HG03135 (cell line): Measurements from ENCODE around the gene CDKL2.
"Not testable (repeated sequence)": the region's sequence is repeated elsewhere in the genome, so short reads cannot be mapped to it uniquely, and the experiment has no call there.

Experiments used
- ATAC-seq: cut with Tn5 transposase; IDR thresholded peaks from one replicate; pipeline ENCODE4 v1.9.1; 2021; ENCODE audit warnings: mild to moderate bottlenecking, moderate library complexity; ENCODE audit not compliant: unreplicated experiment

The CDKL2 gene

DNA sequence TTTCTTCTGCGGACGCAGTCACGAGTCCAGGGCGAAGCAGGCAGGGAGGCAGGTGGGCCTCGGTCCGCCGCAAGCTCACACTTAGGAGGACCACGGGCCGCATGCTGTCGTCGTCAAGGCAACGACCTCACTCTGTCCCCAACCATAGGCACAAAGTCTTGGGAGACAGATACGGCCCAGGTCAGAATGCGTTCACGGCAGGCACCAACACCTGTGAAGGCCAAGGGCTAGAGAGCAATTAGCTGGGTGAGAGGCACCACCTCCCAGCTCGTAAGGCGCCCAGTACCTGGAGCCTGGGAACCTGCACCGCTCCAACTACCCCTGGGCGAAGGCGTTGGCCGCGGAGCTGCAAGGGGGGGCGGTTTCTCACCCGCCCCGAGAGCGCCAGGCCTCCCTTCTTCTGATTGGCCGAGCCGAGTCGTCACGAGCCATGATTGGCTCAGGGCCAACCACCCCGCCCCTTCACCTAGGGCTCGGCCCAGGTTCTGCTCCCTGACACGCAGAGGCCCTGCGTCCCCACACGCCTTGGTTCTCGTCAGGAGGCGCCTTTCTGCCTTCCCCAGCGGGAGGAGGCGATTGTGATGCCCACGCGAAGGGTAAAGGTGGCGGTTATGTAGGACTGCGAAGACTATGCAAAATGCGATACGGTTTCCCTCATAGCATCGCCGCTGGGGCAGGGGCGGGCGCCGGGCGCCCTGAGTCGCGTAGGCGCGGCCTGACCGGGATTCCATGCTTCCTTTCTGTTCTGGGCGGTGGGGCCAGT, at the start of gene CDKL2:
Gene CDKL2 (minus strand): TSS at position 355 of the 763 bp plus-strand sequence. CDS start 4,540 bp downstream, outside the sequence.
- peak; percentile 99 for ATAC-seq

- no peak for ATAC-seq
Measured at GRCh38 chr4:75678965-75679364, 48.6 kb upstream of the CDKL2 start.

- ATAC-seq, result no peak
Measured at GRCh38 chr4:75678473-75678872, 48.1 kb upstream of the CDKL2 start.

DNA sequence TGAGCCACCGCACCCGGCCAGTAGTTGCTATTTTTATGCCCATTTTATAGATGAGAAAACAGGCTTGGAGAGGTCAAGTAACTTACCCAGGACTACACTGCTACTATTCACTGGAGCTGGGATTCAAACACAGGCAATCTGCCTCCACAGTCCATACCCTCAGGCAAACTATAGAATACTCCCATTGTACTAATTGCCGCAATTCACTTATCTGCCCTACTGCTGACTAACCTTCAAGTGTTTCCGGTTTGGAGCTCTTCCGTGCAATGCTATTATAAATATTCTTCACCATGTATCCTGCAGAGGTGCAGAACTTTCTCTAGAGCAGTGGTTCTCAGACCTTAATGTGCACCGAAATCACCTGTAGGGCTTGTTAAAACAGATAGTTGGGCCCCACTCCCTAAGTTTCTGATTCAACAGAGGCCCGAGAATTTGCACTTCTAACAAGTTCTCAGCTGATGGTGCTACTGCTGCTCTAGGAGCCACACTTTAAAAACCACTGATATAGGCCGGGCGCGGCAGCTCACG, 44.7 kb upstream of the CDKL2 start:
- no peak for ATAC-seq

GRCh38 chr4:75673959-75674328, 43.6 kb upstream of the CDKL2 start:
- no peak for ATAC-seq

DNA sequence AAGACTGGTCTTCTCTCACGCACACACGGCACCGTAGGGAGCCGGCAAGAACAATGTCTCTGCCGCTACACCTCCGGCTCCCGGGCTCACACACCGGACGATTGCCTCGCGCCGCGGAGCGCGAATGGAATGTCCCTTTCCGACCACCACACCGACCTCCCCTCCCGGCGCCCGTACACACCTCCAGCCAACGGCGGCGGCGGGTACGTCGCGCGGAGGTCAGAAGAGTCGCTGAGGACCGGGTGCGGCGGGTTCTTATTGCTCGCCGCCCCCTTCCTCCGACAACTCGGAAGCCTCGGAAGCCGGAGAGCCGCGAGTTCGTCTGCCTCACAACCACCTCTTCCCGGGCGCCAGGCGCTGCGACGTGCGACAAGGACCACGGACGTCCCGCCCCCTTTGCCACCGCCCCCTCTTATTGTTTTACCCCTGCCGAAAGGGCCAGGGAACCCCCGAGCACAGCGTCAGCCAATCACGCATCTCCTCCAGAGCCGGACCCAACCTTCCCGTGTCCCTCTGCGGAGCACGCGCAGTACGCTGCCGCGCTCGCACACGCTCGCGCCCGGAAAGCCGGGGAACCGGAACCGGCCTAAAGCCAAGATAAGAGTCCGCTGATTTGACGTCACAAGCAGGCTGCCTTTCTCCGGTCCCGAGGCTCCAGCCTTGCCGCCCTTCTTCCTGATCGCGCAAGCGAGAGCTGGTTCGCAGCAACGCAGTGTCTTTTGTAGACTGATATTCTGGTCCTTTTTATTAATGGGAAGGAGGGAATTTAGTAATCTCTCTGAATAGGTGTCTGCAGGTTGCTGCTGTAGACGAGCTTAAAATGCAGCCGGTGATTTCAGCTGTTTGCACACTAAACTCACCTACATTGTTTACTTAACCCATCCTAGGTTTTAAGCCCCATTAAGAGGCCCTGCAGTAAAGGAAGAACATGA, 43.0 kb upstream of the CDKL2 start, which contains the start of gene G3BP2:
Gene G3BP2 (minus strand): TSS at position 385 of the 932 bp plus-strand sequence. CDS start 11,386 bp downstream, outside the sequence.
- peak; percentile 93 for ATAC-seq

DNA sequence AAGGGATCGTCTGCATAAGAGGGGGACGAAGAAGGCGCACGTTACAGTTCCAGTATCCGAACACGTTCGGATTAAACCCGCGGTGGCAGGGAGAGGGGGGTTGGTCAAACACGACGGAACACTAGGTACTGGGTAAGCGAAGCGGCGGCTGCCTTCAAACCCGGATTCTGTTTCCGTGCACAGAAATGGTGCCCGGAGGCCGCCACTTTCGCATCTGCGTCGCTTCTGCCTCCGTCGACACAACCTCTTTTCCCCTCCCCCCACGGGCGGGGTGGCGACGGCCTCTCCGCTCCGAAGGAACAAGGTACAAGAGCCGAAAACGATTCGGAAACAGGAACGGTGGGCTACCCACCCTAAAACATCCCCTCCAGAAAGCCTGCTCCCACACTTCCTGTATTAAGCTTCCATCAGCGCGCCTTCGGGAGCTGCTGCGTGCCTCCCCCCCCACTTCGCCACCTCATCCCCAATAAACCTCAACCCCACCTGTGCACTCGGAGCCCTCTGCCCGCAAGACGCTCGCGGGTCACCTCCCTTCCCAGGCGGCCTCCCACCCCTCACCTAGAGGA, 42.2 kb upstream of the CDKL2 start:
- peak; percentile 25 for ATAC-seq

DNA sequence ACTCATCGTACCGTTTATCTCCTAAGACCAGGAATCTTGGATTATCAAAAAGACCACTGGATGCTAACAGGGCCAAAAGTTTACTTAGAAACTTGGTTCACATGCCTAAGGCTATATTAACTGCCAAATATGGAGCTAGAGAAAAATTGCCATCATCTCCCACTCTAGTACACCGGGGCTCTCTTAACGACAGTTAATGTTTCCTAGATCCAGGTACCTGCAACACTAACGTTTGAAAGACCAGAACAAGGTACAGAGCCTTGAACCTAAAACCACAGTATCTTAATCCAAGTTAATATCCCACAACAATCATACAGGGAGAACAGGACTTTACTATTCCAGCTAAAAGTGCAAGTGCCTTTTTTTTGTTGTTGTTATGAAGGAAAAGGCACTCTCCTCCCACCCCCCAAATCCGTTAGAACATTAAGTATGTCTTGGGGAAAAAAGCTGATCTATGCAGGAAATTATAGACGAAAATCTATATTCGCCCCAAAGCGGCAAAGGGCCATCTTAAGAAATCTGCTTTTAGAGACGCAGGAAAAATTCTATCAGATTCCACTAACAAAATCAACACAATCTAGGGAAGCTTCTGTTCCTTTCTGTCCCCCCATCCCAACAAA, 41.6 kb upstream of the CDKL2 start:
- ATAC-seq, result no peak

DNA sequence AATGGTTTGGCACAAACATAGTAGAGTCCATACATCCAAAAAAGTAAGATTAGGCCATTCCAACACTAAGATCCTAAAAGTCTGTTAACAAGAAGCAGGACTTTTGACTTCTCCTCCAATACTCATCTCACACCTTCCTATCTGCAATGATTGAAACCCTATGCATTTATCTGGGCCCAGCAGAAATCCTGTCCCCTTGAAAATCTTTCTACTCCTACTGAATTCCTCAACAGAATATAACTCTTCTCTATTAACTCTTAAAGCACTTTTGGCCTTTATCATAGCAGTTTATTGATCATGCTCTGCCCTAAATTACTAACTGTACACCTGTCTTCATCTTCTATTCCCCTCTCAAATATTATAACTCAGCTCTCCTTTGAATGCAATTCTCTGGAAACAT, 38.3 kb upstream of the CDKL2 start:
- ATAC-seq, result no peak

GRCh38 chr4:75667636-75668035, 37.3 kb upstream of the CDKL2 start:
- not testable (repeated sequence) for ATAC-seq

GRCh38 chr4:75666299-75666698, 36.0 kb upstream of the CDKL2 start:
- no peak for ATAC-seq

- not testable (repeated sequence) for ATAC-seq
Measured at GRCh38 chr4:75664604-75665003, 34.3 kb upstream of the CDKL2 start.

DNA sequence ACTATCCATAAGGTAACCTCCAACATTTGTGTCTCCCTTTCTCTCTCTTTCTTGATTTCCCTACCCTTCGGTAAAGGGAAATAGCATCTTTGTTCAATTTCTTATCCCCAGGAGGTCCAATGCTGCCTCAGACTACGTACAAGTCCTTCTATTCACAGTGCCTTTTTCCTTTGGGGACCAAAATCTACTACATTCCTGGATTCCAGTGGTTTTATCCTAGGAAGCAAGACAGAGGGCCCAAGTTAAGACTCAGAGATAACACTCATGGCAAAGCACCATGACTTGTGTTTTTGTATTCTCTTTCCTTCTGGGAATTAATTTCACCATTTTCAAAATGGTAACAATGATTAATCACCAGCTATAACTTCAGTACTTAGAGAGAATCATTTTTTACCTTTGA, 32.3 kb upstream of the CDKL2 start:
- ATAC-seq, result no peak

DNA sequence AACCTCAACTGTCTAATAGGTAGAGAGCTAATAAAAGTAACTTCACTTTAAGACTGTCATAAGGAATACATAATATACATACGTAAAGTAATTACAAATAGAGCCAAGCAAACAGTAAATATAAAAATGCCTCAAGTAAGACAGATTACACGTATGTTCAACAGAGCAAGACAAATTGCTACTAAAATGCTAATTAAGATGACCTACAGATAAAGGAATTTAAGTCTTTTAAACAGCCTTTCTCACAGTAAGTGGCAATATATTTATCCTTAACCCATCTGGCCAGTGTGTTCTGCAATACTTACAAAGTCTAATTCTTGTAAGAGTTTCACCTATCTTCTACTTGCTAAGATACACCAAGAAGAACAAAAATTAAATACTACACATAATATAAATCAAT, 30.2 kb upstream of the CDKL2 start:
- ATAC-seq, result no peak

GRCh38 chr4:75659512-75660031, 29.2 kb upstream of the CDKL2 start:
- no peak for ATAC-seq

- no peak for ATAC-seq
Measured at GRCh38 chr4:75658876-75659275, 28.5 kb upstream of the CDKL2 start.

- ATAC-seq, result no peak
Measured at GRCh38 chr4:75655562-75655961, 25.2 kb upstream of the CDKL2 start.

- no peak for ATAC-seq
Measured at GRCh38 chr4:75654905-75655304, 24.6 kb upstream of the CDKL2 start.

GRCh38 chr4:75653845-75654503, 23.6 kb upstream of the CDKL2 start:
- no peak for ATAC-seq

- no peak for ATAC-seq
Measured at GRCh38 chr4:75644095-75644494, 13.8 kb upstream of the CDKL2 start.
